GM10248 (cell line): ENCODE results near the gene UNC93A.
"Not testable (repeated sequence)": the region's sequence is repeated elsewhere in the genome, so short reads cannot be mapped to it uniquely, and the experiment has no call there.

Source experiments
- CTCF ChIA-PET: fragments of 300-600 bp; sonication (Branson Sonifier 250); formaldehyde crosslinking; extraction: SDS; loops from one replicate; lab custom pipeline; 2021; ENCODE audit warnings: antibody characterized with exemption; lab: Yijun Ruan, JAX
- POLR2A ChIA-PET: fragments of 350-650 bp; sonication (Branson Sonifier 250); formaldehyde crosslinking; extraction: SDS; loops from one replicate; lab custom pipeline; 2020; ENCODE audit warnings: antibody characterized with exemption; lab: Yijun Ruan, JAX
- DNase-seq: peaks from one replicate; pipeline ENCODE4 v3.0.0; 2012; ENCODE audit errors: extremely low spot score
- CTCF ChIP-seq: IDR thresholded peaks from 2 replicates; pipeline ENCODE4 v1.5.1; 2012; ENCODE audit warnings: mild to moderate bottlenecking, low read depth; ENCODE audit errors: extremely low read depth, missing control alignments, control extremely low read depth

UNC93A gene

GRCh38 chr6:167275001-167275400 lies 16.1 kb upstream of the UNC93A start:
- ChIA-PET CTCF (interaction anchor here (1.4 kb wide), 1 partner anchor 500 kb away, joined by 5 read pairs; no protein-coding TSS in a partner anchor), POLR2A (no interaction called here)
- DNase-seq = no peak
- no peak for TF ChIP-seq CTCF

- DNase-seq = no peak
- no peak for TF ChIP-seq CTCF
- ChIA-PET POLR2A (no interaction called here), CTCF (interaction anchor here (1.4 kb wide), 1 partner anchor 500 kb away, joined by 5 read pairs; no protein-coding TSS in a partner anchor)
These were observed 15.7 kb upstream of the UNC93A start for GRCh38 chr6:167275436-167275835.

GRCh38 chr6:167276772-167277533 lies 14.2 kb upstream of the UNC93A start:
- POLR2A ChIA-PET = no interaction called here
- CTCF ChIA-PET = interaction anchor here (0.9 kb wide), 1 partner anchor 30 kb away, joined by 3 read pairs; no protein-coding TSS in a partner anchor
- no peak for DNase-seq
- no peak for TF ChIP-seq CTCF

- CTCF ChIA-PET, POLR2A ChIA-PET, DNase-seq: not testable (repeated sequence)
These were observed 12.8 kb upstream of the UNC93A start for GRCh38 chr6:167278173-167278940.

- no peak for TF ChIP-seq CTCF
- CTCF ChIA-PET = no interaction called here
- POLR2A ChIA-PET = no interaction called here
- DNase-seq = no peak
These were observed 11.2 kb upstream of the UNC93A start for GRCh38 chr6:167279766-167280446.

GRCh38 chr6:167280466-167280865 lies 10.6 kb upstream of the UNC93A start:
- DNase-seq, POLR2A ChIA-PET, CTCF ChIA-PET: not testable (repeated sequence)

- ChIA-PET POLR2A (no interaction called here), CTCF (interaction anchor here (1.4 kb wide), 1 partner anchor 9 kb away, joined by 5 read pairs; the partner anchor contains the start of gene UNC93A)
- no peak for DNase-seq
- no peak for TF ChIP-seq CTCF
These were observed 8.9 kb upstream of the UNC93A start for GRCh38 chr6:167282165-167282564.

GRCh38 chr6:167284565-167284964 lies 6.5 kb upstream of the UNC93A start:
- POLR2A ChIA-PET, DNase-seq: not testable (repeated sequence)
- CTCF ChIA-PET = interaction anchor here (0.6 kb wide), 1 partner anchor 431 kb away, joined by 3 read pairs; no protein-coding TSS in a partner anchor
